Left lung (tissue), 10 donors: ENCODE results near the gene TRIM7. TPM values are rescaled to one million over a fixed set of nuclear protein-coding genes. Genes with fewer than 3 reads are reported as not detected.

ENCODE experiments used
- ATAC-seq: fragments of 200-7000 bp; cut with Tn5 transposase; one replicate; pipeline ENCODE4 v1.9.1; 2020; ENCODE audit warnings: moderate library complexity
- DNase-seq, 4 donors: peaks; one replicate each; pipeline ENCODE4 v3.0.0-alpha.2; 2013 to 2020
- H3K27ac ChIP-seq, 2 donors: fragments of 200-600 bp; sonication (generic) in 1 of 2; one replicate each; pipeline versions ENCODE4 v1.5.0 to v1.8.0; 2020 to 2021
- H3K27me3 ChIP-seq, 2 donors: fragments of 200-600 bp; sonication (generic) in 1 of 2; one replicate each; pipeline versions ENCODE4 v1.5.0 to v1.8.0; 2020 to 2021
- H3K36me3 ChIP-seq, 2 donors: fragments of 200-600 bp; sonication (generic) in 1 of 2; one replicate each; pipeline versions ENCODE4 v1.5.0 to v1.8.0; 2020 to 2021
- H3K4me1 ChIP-seq, 2 donors: fragments of 200-600 bp; one replicate each; pipeline ENCODE4 v1.8.0; 2021
- H3K4me3 ChIP-seq, 2 donors: fragments of 200-600 bp; sonication (generic) in 1 of 2; one replicate each; pipeline versions ENCODE4 v1.5.0 to v1.8.0; 2020 to 2021; ENCODE audit warnings: mild to moderate bottlenecking in 1 of 2
- H3K9me3 ChIP-seq, 2 donors: fragments of 200-600 bp; sonication (generic) in 1 of 2; one replicate each; pipeline versions ENCODE4 v1.5.0 to v1.8.0; 2020 to 2021
- CTCF ChIP-seq, 2 donors: fragments of 200-600 bp; sonication (generic) in 1 of 2; IDR thresholded peaks; one replicate each; pipeline versions ENCODE4 v1.5.0 to v1.8.0; 2021; ENCODE audit warnings: antibody characterized with exemption in 2 of 2
- intact Hi-C, 2 donors: fragments of 100-400 bp; cut with DNase I; formaldehyde crosslinking; loops; one replicate each; pipeline versions ENCODE4 v1.11.2 to v1.14.2; 2022
- polyA plus RNA-seq, 6 donors: library from polyadenylated mRNA; unstranded; fragments of 120-200 nt; gene quantifications; one replicate each; pipeline ENCODE4 v1.2.1, GENCODE V29; 2013; ENCODE audit not compliant: insufficient read length in 6 of 6
- total RNA-seq, 2 donors: library from RNA; stranded (reverse); fragmentation: NEBNext Ultra II Directional; extraction: Animal tissue kit (Norgen Biotek cat#: 25700); gene quantifications; one replicate each; pipeline ENCODE4 v1.2.1, GENCODE V29; 2021
- donor health status: DM: no; HTN: yes; CAD: no.
- donor health status: DM: no; HTN: no; CAD: no.

Gene TRIM7
- total and polyA plus RNA-seq, 8 donors: 0.30 to 5.7 (median 0.39) TPM

DNA sequence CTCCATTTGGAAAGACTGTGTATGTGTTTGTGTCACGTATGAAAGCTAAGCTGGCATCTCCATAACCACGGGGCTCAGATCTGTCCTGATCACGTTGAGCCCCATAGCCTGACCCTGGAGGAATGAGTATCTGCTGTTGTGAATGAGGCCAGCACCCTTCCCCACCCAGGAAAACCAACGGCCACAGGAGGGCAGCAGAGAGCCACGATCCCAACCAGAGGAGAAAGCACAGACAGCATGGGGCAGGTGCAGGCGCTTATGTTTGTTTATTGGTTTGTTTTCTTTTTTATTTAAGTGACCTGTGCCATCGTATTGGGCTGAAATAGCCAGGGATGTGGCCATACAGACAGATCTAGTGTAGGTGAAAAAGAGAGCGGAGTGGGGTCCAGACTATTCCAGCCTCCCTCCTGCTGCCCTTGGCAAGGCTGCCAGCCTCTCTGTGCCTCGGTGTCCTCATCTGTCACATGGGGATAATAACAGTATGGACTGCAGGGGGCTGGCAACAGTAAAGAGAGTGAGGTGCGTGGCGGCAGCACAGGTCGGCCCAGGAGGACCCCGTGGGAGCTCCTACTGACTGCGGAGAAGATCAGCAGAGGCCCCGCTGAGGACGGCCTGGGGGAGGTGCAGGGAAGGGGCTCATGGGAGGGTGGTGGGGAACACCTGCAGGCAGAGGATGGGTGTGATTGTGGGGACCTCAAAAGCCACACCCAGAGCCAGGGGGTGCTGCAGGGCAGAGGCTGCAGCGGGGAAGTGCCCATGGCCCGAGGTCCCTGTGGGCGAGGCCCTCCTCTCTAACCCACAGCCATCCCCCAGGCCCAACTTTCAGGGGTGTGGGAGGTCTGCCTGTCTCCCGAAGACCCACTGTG, 45.5 kb downstream of the TRIM7 start:
- ATAC-seq: peak; percentile 97
- Histone ChIP-seq H3K36me3 (no peaks in the 10 kb centered on the region), H3K27ac (peak overlapping the region in 1 of 2 donors; percentile 71), H3K4me3 (no peak overlapping the region), H3K4me1 (peaks cover 0 to 6% of the 10 kb centered on the region in 2 donors), H3K9me3 (no peaks in the 10 kb centered on the region), H3K27me3 (peaks cover 2 to 17% of the 10 kb centered on the region in 2 donors)
- intact Hi-C loops: no loop called here
- peak; percentile 49 to 94 (median 77) for DNase-seq
- TF ChIP-seq CTCF (IDR thresholded peaks at IDR 0.05): peak; percentile 83 to 92

GRCh38 chr5:181158869-181159268, 46.1 kb downstream of the TRIM7 start:
- no peak for TF ChIP-seq CTCF (IDR thresholded peaks at IDR 0.05)
- no peaks in the 10 kb centered on the region for H3K9me3 ChIP-seq
- peaks cover 0 to 11% of the 10 kb centered on the region in 2 donors for H3K27me3 ChIP-seq
- H3K4me3 ChIP-seq: no peak overlapping the region
- H3K36me3 ChIP-seq: no peaks in the 10 kb centered on the region
- intact Hi-C loops: no loop called here
- no peak for ATAC-seq
- peaks cover 0 to 6% of the 10 kb centered on the region in 2 donors for H3K4me1 ChIP-seq
- no peak overlapping the region for H3K27ac ChIP-seq
- no peak for DNase-seq

DNA sequence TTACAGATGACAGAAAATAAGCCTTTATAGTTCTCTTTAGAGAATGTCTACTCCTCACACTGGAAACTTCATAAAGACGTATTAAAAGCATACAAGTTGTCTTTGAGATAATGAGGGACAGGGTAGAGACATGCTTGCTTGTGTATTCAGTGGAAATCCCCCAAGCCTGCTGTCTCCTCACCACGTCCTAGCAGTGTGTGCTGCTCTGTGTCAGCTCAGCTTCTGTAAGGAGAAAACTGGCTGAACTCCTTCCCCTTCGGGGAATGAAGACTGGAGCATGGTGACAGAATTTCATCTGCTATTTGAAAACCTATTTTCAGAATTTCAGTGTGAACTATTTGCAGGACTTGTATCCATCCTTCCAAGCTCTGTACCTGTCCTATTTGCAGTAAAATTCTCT, 48.2 kb downstream of the TRIM7 start:
- peaks cover 0 to 6% of the 10 kb centered on the region in 2 donors for H3K4me1 ChIP-seq
- no peak for TF ChIP-seq CTCF (IDR thresholded peaks at IDR 0.05)
- no peaks in the 10 kb centered on the region for H3K27me3 ChIP-seq
- H3K9me3 ChIP-seq: no peaks in the 10 kb centered on the region
- ATAC-seq: no peak
- DNase-seq: no peak
- intact Hi-C loops: no loop called here
- H3K27ac ChIP-seq: no peak overlapping the region
- H3K36me3 ChIP-seq: no peaks in the 10 kb centered on the region
- H3K4me3 ChIP-seq: no peak overlapping the region

DNA sequence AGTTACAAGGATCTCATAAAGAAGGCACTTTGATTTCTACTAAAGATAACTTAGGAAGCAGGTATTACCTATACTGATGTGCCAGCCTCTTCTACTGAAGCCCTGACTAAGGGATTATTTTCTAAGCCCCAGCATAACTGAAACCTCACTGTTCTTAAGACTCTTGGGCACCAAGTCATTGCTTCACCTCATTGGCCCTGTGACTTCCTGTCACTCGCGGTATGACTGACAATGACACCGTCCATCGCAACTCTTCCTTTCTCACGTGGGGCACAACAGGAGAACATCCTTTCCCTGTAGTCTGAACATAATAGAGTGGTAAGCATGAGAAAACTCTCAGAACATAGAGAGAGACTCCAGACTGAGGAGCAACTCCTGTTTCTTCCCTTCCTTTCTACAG, 51.2 kb downstream of the TRIM7 start:
- DNase-seq: no peak
- Histone ChIP-seq H3K27me3 (peaks cover 0 to 21% of the 10 kb centered on the region in 2 donors), H3K9me3 (no peaks in the 10 kb centered on the region), H3K4me1 (no peaks in the 10 kb centered on the region), H3K27ac (no peak overlapping the region), H3K4me3 (no peak overlapping the region), H3K36me3 (no peaks in the 10 kb centered on the region)
- intact Hi-C loops: no loop called here
- no peak for ATAC-seq
- TF ChIP-seq CTCF (IDR thresholded peaks at IDR 0.05): no peak

GRCh38 chr5:181152406-181152805, 52.6 kb downstream of the TRIM7 start:
- ATAC-seq: no peak
- intact Hi-C loops: no loop called here
- TF ChIP-seq CTCF (IDR thresholded peaks at IDR 0.05): no peak

More at GRCh38 chr5:181152406-181152805, 52.6 kb downstream of the TRIM7 start:
- no peaks in the 10 kb centered on the region for H3K36me3 ChIP-seq
- H3K27me3 ChIP-seq: peaks cover 0 to 35% of the 10 kb centered on the region in 2 donors
- no peak overlapping the region for H3K27ac ChIP-seq
- no peaks in the 10 kb centered on the region for H3K4me1 ChIP-seq
- H3K9me3 ChIP-seq: no peaks in the 10 kb centered on the region
- no peak overlapping the region for H3K4me3 ChIP-seq
- no peak for DNase-seq
